Liver (tissue), 9 donors: Measurements from ENCODE around the gene CDH23. TPM values are rescaled to one million over a fixed set of nuclear protein-coding genes. Genes with fewer than 3 reads are reported as not detected.
"Not testable (repeated sequence)": the region's sequence is repeated elsewhere in the genome, so short reads cannot be mapped to it uniquely, and the experiment has no call there.

Experiments
- DNase-seq: peaks from one replicate; pipeline ENCODE4 v3.0.0-alpha.2; 2017; ENCODE audit warnings: low spot score
- H3K27ac ChIP-seq, 2 donors: one replicate each; pipeline ENCODE4 v1.7.0; 2013; ENCODE audit warnings: inconsistent platforms in 2 of 2, low read length in 2 of 2, control low read depth in 1 of 2, low read depth in 1 of 2, mild to moderate bottlenecking in 1 of 2
- H3K27me3 ChIP-seq, 4 donors: one replicate each; pipeline versions ENCODE4 v1.6.1 to v1.7.0; 2013; ENCODE audit warnings: low read length in 3 of 4, inconsistent platforms in 1 of 4, mild to moderate bottlenecking in 1 of 4, moderate library complexity in 1 of 4; ENCODE audit not compliant: control insufficient read depth in 4 of 4, insufficient read depth in 4 of 4
- H3K36me3 ChIP-seq, 4 donors: one replicate each; pipeline versions ENCODE4 v1.6.1 to v1.7.0; 2013; ENCODE audit warnings: low read length in 3 of 4, mild to moderate bottlenecking in 3 of 4, low read depth in 1 of 4, moderate library complexity in 1 of 4; ENCODE audit not compliant: control insufficient read depth in 4 of 4, insufficient read depth in 3 of 4
- H3K4me1 ChIP-seq, 4 donors: one replicate each; pipeline versions ENCODE4 v1.6.1 to v1.7.0; 2013; ENCODE audit warnings: low read length in 3 of 4, mild to moderate bottlenecking in 3 of 4, moderate library complexity in 1 of 4; ENCODE audit not compliant: control insufficient read depth in 4 of 4, insufficient read depth in 4 of 4
- H3K4me3 ChIP-seq, 3 donors: one replicate each; pipeline versions ENCODE4 v1.6.1 to v1.7.0; 2013; ENCODE audit warnings: low read length in 3 of 3, control low read depth in 1 of 3, low read depth in 1 of 3, mild to moderate bottlenecking in 1 of 3
- H3K9ac ChIP-seq, 2 donors: one replicate each; pipeline ENCODE4 v1.7.0; 2013; ENCODE audit warnings: low read length in 2 of 2, mild to moderate bottlenecking in 2 of 2, moderate library complexity in 2 of 2, control low read depth in 1 of 2, low read depth in 1 of 2
- H3K9me3 ChIP-seq, 4 donors: one replicate each; pipeline versions ENCODE4 v1.6.1 to v1.7.0; 2013; ENCODE audit warnings: low read length in 3 of 4; ENCODE audit not compliant: control insufficient read depth in 4 of 4
- ATF3 ChIP-seq: IDR thresholded peaks from 2 replicates; pipeline ENCODE4 v1.6.1; 2016; ENCODE audit warnings: antibody characterized with exemption
- EGR1 ChIP-seq, 2 donors: IDR thresholded peaks; 2 replicates each; pipeline ENCODE4 v1.6.1; 2016 to 2018; ENCODE audit warnings: antibody characterized with exemption in 2 of 2, low read depth in 2 of 2
- FOXA1 ChIP-seq: IDR thresholded peaks from 2 replicates; pipeline ENCODE4 v1.6.1; 2016; ENCODE audit warnings: antibody characterized with exemption
- FOXA2 ChIP-seq: IDR thresholded peaks from 2 replicates; pipeline ENCODE4 v1.6.1; 2016; ENCODE audit warnings: antibody characterized with exemption
- GABPA ChIP-seq, 2 donors: IDR thresholded peaks in 1 of 2; conservative IDR thresholded peaks in 1 of 2; 2 replicates each; pipeline ENCODE4 v1.6.1; 2016; ENCODE audit warnings: antibody characterized with exemption in 2 of 2, mild to moderate bottlenecking in 1 of 2, moderate library complexity in 1 of 2
- HNF4A ChIP-seq, 2 donors: conservative IDR thresholded peaks; 2 replicates each; pipeline ENCODE4 v1.6.1; 2016; ENCODE audit warnings: antibody characterized with exemption in 2 of 2, mild to moderate bottlenecking in 2 of 2
- HNF4G ChIP-seq: IDR thresholded peaks from 2 replicates; pipeline ENCODE4 v1.6.1; 2016; ENCODE audit warnings: antibody characterized with exemption
- MAX ChIP-seq: IDR thresholded peaks from 2 replicates; pipeline ENCODE4 v1.6.1; 2016; ENCODE audit warnings: antibody characterized with exemption
- NR2F2 ChIP-seq: IDR thresholded peaks from 2 replicates; pipeline ENCODE4 v1.6.1; 2016; ENCODE audit warnings: antibody characterized with exemption
- RAD21 ChIP-seq, 2 donors: IDR thresholded peaks; 2 replicates each; pipeline ENCODE4 v1.6.1; 2016; ENCODE audit warnings: antibody characterized with exemption in 2 of 2, mild to moderate bottlenecking in 2 of 2
- REST ChIP-seq: IDR thresholded peaks from 2 replicates; pipeline ENCODE4 v1.6.1; 2016; ENCODE audit warnings: antibody characterized with exemption, mild to moderate bottlenecking
- SP1 ChIP-seq: IDR thresholded peaks from 2 replicates; pipeline ENCODE4 v1.6.1; 2018; ENCODE audit warnings: antibody characterized with exemption, mild to moderate bottlenecking
- TAF1 ChIP-seq: conservative IDR thresholded peaks from 2 replicates; pipeline ENCODE4 v1.6.1; 2016; ENCODE audit warnings: antibody characterized with exemption, mild to moderate bottlenecking
- YY1 ChIP-seq: IDR thresholded peaks from 2 replicates; pipeline ENCODE4 v1.6.1; 2016; ENCODE audit warnings: antibody characterized with exemption, mild to moderate bottlenecking
- ZBTB33 ChIP-seq: IDR thresholded peaks from 2 replicates; pipeline ENCODE4 v1.6.1; 2016; ENCODE audit warnings: antibody characterized with exemption
- WGBS: extraction: QIAGEN DNeasy Blood & Tissue Kit; methylation state at CpG from one replicate; pipeline ENCODE4 v1.1.7; 2013; 5-methylcytosine and 5-hydroxymethylcytosine counted together
- polyA plus RNA-seq, 2 donors: library from polyadenylated mRNA; stranded (reverse) in 1 of 2; unstranded in 1 of 2; fragments of 200-250 nt in 1 of 2; fragments of >200 nt in 1 of 2; fragmentation: Nextera tagmentation in 1 of 2; extraction: Ambion mirVana in 1 of 2; gene quantifications; one replicate each; pipeline versions ENCODE4 v1.2.1 to v1.2.3, GENCODE V29; 2013 to 2015
- total RNA-seq, 2 donors: library from RNA; depleted of rRNA; stranded (reverse); fragments of >200 nt; gene quantifications; one replicate each; pipeline ENCODE4 v1.2.3, GENCODE V29; 2014
- donor health status: healthy.
- donor health status: healthy.
- donor health status: healthy.
- donor health status: healthy.
- donor health status: healthy.

Gene CDH23
- total and polyA plus RNA-seq, 4 donors = 1.5 to 4.7 (median 3.4) TPM

GRCh38 chr10:71357792-71358265 is 38.9 kb upstream of the CDH23 start:
- peaks cover 0 to 14% (median 5%) of the 10 kb centered on the region in 4 donors for H3K36me3 ChIP-seq
- no peaks in the 10 kb centered on the region for H3K9me3 ChIP-seq
- no peaks in the 10 kb centered on the region for H3K27me3 ChIP-seq
- no peak overlapping the region for H3K4me3 ChIP-seq
- peaks cover 0 to 4% (median 0%) of the 10 kb centered on the region in 4 donors for H3K4me1 ChIP-seq
- no peak overlapping the region for H3K9ac ChIP-seq
- no peak overlapping the region for H3K27ac ChIP-seq
- WGBS = 77% methylated on average over 7 of the region's 7 CpGs
- TF ChIP-seq GABPA (IDR thresholded peaks at IDR 0.05 in 1 of 2, conservative IDR thresholded peaks at IDR 0.05 in 1 of 2) (no peak), TAF1 (no peak), ZBTB33 (no peak), YY1 (no peak), MAX (no peak), ATF3 (no peak)
- no peak for DNase-seq

GRCh38 chr10:71358277-71358676 is 38.4 kb upstream of the CDH23 start:
- Histone ChIP-seq H3K27ac (no peak overlapping the region), H3K27me3 (no peaks in the 10 kb centered on the region), H3K4me1 (peaks cover 0 to 4% (median 0%) of the 10 kb centered on the region in 4 donors), H3K4me3 (no peak overlapping the region), H3K9ac (no peak overlapping the region), H3K9me3 (no peaks in the 10 kb centered on the region), H3K36me3 (peaks cover 0 to 17% (median 5%) of the 10 kb centered on the region in 4 donors)
- no peak for DNase-seq
- WGBS = 84% methylated on average over 8 of the region's 8 CpGs
- TF ChIP-seq RAD21 (IDR thresholded peaks at IDR 0.05) (no peak), FOXA2 (no peak), EGR1 (IDR thresholded peaks at IDR 0.05; ENCODE audit: low read depth in 2 of 2) (no peak), TAF1 (no peak), SP1 (no peak), GABPA (IDR thresholded peaks at IDR 0.05 in 1 of 2, conservative IDR thresholded peaks at IDR 0.05 in 1 of 2) (no peak), FOXA1 (no peak), REST (no peak), HNF4G (no peak), HNF4A (conservative IDR thresholded peaks at IDR 0.05) (no peak), ZBTB33 (no peak), NR2F2 (no peak)

- H3K27ac ChIP-seq = peak overlapping the region in 1 of 2 donors; percentile 19
- DNase-seq = not testable (repeated sequence)
- peaks cover 0 to 17% (median 5%) of the 10 kb centered on the region in 4 donors for H3K36me3 ChIP-seq
These were observed 37.8 kb upstream of the CDH23 start for GRCh38 chr10:71358906-71359305.

More at GRCh38 chr10:71358906-71359305, 37.8 kb upstream of the CDH23 start:
- H3K9ac ChIP-seq, H3K4me3 ChIP-seq, H3K27me3 ChIP-seq, H3K4me1 ChIP-seq, H3K9me3 ChIP-seq: not testable (repeated sequence)
- WGBS = 88% methylated on average over 10 of the region's 10 CpGs
